Fibroblast of villous mesenchyme (primary cell): ENCODE data around the gene PERCC1. TPM values are rescaled to one million over a fixed set of nuclear protein-coding genes. Genes with fewer than 3 reads are reported as not detected.
A peak's percentile ranks its signal among the peaks of the same experiment; 100 is the strongest.

Source experiments
- DNase-seq: peaks from one replicate; pipeline ENCODE4 v3.0.0-alpha.2; 2010; ENCODE audit warnings: low read depth
- H3K4me3 ChIP-seq: 2 replicates; pipeline ENCODE4 v1.5.1; 2011; ENCODE audit warnings: low read depth, mild to moderate bottlenecking, low read length
- total RNA-seq: library from RNA; depleted of rRNA; stranded (reverse); fragments of >200 nt; gene quantifications from 2 replicates; pipeline ENCODE4 v1.2.3, GENCODE V29; 2012
- TF ChIP-seq, protein P1 (sequence below): IDR thresholded peaks from 2 replicates; pipeline ENCODE4 v1.5.1; 2012; ENCODE audit warnings: low read depth, mild to moderate bottlenecking, low read length; ENCODE audit not compliant: insufficient read depth

Gene PERCC1
- total RNA-seq, result not detected in 2 replicates

DNA sequence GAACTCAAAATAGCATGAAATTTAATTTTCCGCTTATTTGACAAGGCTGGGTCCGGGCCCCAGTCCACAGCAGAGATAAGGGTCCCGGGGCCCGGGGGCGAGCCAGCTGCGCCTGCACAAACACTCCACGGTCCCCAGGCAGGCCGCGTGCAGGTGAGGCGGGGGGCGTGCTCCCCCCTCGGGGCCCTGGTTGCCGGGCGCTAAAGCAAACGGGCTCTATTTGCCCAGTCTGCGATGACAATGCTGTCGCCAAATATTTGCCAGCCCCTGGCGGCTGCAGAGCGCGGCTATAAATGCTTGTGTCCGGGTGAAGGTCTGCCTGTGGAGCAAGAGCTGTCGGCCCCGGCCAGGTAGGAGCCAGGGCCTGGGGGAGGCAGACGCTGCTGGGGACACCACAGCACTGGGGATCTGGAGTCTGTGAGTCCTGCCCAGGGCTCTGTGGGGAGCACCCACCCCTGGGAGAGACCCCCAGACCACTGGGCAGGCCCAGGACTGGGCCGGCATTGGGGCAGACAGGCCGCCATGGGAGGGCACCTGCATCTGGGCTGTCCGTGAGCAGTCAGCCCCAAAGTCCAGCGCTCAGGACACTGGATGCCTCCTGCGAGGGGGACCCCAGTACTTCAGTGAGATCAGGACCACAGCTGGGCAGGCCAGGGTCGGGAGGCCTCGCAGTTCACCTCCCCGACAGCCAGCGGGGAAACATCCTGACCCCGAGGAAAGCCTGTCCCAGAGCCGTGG lies at the start of gene PERCC1:
PERCC1 (plus strand) TSS at position 320 of the 738 bp plus-strand sequence. CDS start 1,516 bp downstream, outside the sequence.
- TF ChIP-seq, protein P1, sequence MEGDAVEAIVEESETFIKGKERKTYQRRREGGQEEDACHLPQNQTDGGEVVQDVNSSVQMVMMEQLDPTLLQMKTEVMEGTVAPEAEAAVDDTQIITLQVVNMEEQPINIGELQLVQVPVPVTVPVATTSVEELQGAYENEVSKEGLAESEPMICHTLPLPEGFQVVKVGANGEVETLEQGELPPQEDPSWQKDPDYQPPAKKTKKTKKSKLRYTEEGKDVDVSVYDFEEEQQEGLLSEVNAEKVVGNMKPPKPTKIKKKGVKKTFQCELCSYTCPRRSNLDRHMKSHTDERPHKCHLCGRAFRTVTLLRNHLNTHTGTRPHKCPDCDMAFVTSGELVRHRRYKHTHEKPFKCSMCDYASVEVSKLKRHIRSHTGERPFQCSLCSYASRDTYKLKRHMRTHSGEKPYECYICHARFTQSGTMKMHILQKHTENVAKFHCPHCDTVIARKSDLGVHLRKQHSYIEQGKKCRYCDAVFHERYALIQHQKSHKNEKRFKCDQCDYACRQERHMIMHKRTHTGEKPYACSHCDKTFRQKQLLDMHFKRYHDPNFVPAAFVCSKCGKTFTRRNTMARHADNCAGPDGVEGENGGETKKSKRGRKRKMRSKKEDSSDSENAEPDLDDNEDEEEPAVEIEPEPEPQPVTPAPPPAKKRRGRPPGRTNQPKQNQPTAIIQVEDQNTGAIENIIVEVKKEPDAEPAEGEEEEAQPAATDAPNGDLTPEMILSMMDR, result no peak
- DNase-seq, result no peak

DNA sequence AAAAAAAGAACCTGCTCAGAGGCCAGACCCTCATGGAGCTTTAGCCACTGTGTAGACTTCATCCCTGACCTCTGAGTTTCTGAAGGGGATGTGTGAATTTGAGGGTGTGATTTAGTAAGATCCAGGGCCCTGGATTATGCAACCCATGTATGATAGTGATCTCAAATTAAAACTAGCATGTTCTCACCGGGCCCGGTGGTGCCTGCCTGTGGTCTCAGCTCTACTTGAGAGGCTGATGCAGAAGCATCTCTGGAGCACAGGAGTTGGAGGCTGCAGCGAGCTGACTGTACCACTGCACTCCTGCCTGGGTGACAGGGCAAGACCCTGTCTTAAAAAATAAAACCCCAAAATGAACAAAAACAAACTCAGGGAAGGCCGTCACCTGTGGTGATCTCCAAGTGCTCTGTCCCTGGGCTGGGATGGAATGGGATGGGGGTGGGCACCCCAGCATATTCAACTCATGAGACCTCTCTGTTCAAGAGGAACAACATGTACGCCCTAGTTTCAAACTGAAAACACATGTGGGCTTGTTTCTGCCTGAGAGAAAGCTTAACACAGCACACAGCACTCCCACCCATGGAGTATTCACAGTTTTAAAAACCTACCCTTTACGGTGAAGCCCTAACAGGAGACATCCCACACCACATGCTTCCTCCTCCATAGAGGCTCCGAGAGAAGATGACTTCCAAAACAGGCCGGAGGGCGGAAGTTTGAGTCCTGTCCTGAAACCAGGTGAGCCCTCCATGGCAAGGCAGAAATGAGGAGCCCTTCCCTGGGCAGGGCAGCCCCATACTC lies 49.1 kb upstream of the PERCC1 start:
- TF ChIP-seq, protein P1, result no peak
- H3K4me3 ChIP-seq, result no peak overlapping the region
- peak; percentile 8 for DNase-seq

More for the DNA sequence above, at the start of gene PERCC1:
- no peak within 1 kb of the TSS for H3K4me3 ChIP-seq

DNA sequence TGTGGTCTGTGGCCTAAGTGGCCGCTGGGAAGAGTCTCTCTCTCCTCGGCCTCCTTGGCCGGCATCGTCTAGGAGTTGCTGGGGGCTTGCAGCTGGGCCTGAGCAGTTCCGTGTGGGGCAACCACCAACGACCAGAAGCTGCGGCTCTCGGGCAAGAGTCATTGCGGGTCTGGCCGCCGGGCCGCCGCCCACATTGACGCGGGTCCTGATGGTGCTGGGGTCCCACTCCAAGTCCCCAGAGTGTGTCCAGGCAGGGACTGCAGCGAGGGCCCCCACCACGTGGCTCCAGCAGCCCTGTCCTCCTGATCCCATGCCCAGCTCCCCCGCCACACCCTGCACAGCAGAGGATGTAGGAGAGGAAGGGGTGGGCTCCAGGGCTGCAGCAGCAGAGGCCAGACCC lies 47.3 kb upstream of the PERCC1 start:
- TF ChIP-seq, protein P1, result no peak
- no peak overlapping the region for H3K4me3 ChIP-seq
- no peak for DNase-seq

DNA sequence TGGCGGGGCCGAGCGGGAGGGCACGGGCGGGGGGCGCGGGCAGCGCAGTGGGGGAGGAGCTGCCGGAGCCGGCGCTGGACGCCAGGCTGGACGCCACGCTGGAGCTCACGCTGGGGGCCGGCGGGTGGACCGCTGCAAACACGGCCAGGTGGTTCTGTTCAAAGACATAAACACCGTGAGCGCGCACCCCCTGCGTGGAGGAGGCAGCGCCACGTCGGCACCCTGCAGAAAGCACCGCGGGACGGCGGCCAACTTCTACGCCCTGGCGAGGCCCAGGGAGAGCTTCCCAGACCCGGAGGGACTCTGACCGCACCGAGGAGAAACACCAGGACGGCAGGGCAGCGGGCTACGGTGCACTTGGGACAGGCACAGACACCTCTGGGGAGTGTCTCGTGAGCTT lies 45.6 kb upstream of the PERCC1 start:
- H3K4me3 ChIP-seq, result no peak overlapping the region
- no peak for DNase-seq

DNA sequence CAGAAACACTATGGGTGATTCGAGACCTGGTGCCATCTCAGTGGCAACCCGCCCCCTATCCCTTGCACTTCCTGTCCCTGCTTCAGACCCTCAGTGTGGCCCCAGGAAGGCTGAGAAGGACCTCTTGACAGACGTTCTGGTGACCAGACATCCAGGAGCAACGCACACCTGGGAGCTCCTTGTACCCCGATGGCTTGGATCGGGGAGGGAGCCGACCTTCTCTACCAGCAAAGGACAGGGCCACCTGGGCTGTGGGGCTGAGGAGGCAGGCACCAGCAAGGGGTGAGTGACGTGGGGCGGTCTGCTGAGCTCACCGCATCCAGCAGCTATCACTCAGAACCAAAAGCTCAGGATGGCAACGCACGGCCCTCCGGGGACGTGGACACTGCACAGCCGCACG lies 43.5 kb upstream of the PERCC1 start:
- DNase-seq, result no peak
- no peak overlapping the region for H3K4me3 ChIP-seq
- TF ChIP-seq, protein P1, result no peak

More for the DNA sequence above, 45.6 kb upstream of the PERCC1 start:
- TF ChIP-seq, protein P1, result no peak

DNA sequence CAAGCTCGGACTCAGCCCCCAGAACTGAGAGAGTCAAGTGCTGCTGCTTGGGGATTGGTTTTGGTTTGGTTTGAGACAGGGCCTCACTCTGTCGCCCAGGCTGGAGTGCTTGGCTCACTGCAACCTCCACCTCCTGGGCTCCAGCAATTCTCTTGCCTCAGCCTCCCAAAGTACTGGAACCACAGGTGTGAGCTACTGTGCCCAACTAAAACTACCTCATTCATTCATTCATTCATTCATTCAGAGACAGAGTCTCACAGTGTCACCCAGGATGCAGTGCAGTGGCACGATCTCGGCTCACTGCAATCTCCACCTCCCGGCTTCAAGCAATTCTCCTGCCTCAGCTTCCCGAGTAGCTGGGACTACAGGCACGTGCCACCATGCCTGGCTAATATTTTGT lies 41.1 kb upstream of the PERCC1 start:
- no peak overlapping the region for H3K4me3 ChIP-seq
- TF ChIP-seq, protein P1, result no peak
- no peak for DNase-seq
